Measurements from ENCODE around the gene AAGAB.

DNA sequence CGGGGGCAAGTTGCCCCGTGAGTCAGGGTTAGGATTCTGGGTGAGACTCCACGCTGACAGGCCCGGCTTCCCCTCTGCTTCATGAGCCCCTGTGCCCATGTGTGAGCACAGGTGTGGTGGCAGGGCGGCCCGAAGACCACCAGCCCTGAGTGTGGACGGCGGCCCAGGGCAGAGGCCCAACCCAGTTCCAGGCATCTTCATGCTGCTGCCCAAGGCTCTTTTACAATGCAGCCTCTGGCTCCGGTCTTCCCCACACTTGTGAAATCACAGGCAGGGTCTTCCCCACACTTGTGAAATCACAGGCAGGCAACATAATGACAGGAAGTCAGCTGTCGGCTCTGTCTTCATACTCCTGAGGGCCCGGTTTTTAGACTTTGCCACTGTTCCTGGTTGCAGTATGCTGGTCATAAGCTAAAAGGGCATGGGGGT, 78.8 kb downstream of the AAGAB start:
- TF ChIP-seq, protein P1, sequence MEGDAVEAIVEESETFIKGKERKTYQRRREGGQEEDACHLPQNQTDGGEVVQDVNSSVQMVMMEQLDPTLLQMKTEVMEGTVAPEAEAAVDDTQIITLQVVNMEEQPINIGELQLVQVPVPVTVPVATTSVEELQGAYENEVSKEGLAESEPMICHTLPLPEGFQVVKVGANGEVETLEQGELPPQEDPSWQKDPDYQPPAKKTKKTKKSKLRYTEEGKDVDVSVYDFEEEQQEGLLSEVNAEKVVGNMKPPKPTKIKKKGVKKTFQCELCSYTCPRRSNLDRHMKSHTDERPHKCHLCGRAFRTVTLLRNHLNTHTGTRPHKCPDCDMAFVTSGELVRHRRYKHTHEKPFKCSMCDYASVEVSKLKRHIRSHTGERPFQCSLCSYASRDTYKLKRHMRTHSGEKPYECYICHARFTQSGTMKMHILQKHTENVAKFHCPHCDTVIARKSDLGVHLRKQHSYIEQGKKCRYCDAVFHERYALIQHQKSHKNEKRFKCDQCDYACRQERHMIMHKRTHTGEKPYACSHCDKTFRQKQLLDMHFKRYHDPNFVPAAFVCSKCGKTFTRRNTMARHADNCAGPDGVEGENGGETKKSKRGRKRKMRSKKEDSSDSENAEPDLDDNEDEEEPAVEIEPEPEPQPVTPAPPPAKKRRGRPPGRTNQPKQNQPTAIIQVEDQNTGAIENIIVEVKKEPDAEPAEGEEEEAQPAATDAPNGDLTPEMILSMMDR (IDR thresholded peaks at IDR 0.05) = no peak
- TF ChIP-seq POLR2A (IDR thresholded peaks at IDR 0.05) (no peak), EP300 (IDR thresholded peaks at IDR 0.05) (no peak), POLR2AphosphoS5 (IDR thresholded peaks at IDR 0.05) (no peak)

Data from gastroesophageal sphincter (tissue), 3 donors.